K562 (cell line): ENCODE data around the gene ATP6V1A. TPM values are rescaled to one million over a fixed set of nuclear protein-coding genes. Genes with fewer than 3 reads are reported as not detected.

Source experiments
- GABPB1 ChIP-seq: sonication (generic); formaldehyde crosslinking; IDR thresholded peaks from 2 replicates; pipeline ENCODE4 v1.8.0; 2022; ENCODE audit warnings: mild to moderate bottlenecking, missing genetic modification reagents
- TGIF2 ChIP-seq: sonication (generic); formaldehyde crosslinking; IDR thresholded peaks from 2 replicates; pipeline ENCODE4 v1.8.1; 2022; ENCODE audit warnings: mild to moderate bottlenecking, missing genetic modification reagents, moderate library complexity
- TRIM24 ChIP-seq, 2 experiments: fragments of 450-650 bp; IDR thresholded peaks; 2 replicates each; pipeline ENCODE4 v1.6.1; 2016
- ZNF445 ChIP-seq: fragments of 250-450 bp; sonication (Bioruptor Pico); IDR thresholded peaks from 2 replicates; pipeline ENCODE4 v1.4.0; 2020; ENCODE audit warnings: low read depth, mild to moderate bottlenecking, moderate library complexity
- ZNF766 ChIP-seq: fragments of 200-800 bp; sonication (Bioruptor generic); conservative IDR thresholded peaks from 2 replicates; pipeline ENCODE4 v1.6.1; 2016; ENCODE audit warnings: missing genetic modification characterization, missing compliant biosample characterization
- polyA plus RNA-seq, 8 experiments: library from polyadenylated mRNA; depleted of rRNA in 4 of 8; stranded (reverse) in 5 of 8; unstranded in 3 of 8; fragments of >200 nt; fragmentation: Nextera tagmentation in 2 of 8; fragmentation: Illumina TruSeq in 1 of 8; extraction: Ambion mirVana in 2 of 8; extraction: Trizol in 1 of 8; gene quantifications; 2 replicates each; pipeline versions ENCODE4 v1.2.1 to v1.2.3, GENCODE V29; 2011 to 2014; ENCODE audit warnings: inconsistent platforms in 1 of 8, missing spikeins in 1 of 8
- total RNA-seq, 7 experiments: library from RNA; depleted of rRNA in 6 of 7; stranded (reverse); fragments of >200 nt in 6 of 7; fragmentation: Illumina TruSeq in 2 of 7; extraction: Trizol in 2 of 7; gene quantifications; 2 replicates each; pipeline versions ENCODE4 v1.2.1 to v1.2.3, GENCODE V29; 2011 to 2021; ENCODE audit warnings: low replicate concordance in 1 of 7
- TF ChIP-seq, protein P1 (sequence below): sonication (generic); formaldehyde crosslinking; IDR thresholded peaks from 2 replicates; pipeline ENCODE4 v1.8.0; 2023; ENCODE audit warnings: missing genetic modification reagents, mild to moderate bottlenecking, borderline replicate concordance
- TF ChIP-seq, protein P2 (sequence below): fragments of 200-600 bp; sonication (generic); IDR thresholded peaks from one replicate; pipeline ENCODE4 v1.6.1; 2012; ENCODE audit warnings: mild to moderate bottlenecking, low read depth, low read length, inconsistent platforms
- TF ChIP-seq, protein P3 (sequence below): fragments of 250-450 bp; sonication (Bioruptor Pico); IDR thresholded peaks from 2 replicates; pipeline ENCODE4 v1.5.0; 2020; ENCODE audit warnings: mild to moderate bottlenecking

ATP6V1A gene
- total and polyA plus RNA-seq, 9 of the 15 experiments (the other 6 are each of a cell fraction or from before 2014, with no cell fraction given) = 23.6 to 57.1 (median 39.9) TPM

DNA sequence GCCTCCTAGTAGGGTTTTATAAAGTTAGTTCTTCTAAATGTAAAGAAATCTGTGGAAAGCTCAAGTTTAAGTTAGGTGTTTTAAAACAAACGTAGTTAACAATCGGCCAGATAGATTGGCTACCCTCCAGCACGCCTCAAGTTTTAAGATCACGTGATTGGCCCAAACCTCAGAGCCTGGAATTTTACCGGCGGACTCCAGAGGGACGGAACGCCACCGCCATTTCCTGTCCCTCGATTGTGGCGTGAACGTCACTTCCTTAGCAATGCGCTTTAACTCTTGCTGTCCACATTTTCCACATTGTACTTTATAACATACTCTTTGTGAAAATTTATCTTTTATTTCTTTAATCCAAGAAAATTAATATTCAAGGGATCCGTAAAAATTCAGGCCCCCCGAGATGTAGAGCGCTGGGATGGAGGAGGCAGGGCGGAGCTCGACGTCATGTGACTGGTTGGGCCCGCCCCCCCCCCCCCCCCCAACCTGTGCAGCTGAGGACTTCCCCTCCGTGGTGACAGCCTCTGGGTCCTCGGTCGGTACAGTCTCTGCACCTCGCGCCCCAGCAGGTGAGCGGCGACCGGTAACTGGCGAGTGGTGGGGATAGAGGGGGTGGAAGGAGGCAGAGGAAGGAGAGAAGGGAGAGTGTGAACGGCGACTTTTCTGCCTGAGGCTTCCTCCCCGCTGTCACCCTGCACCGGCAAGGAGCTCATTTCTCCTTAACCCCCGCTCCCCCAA is at the start of gene ATP6V1A (continued):
- TF ChIP-seq ZNF445 (CRISPR knock-in tag) = no peak
- peak in 1 of 2 experiments; percentile 83; a peak in 2 of 4 replicates for TF ChIP-seq TRIM24 (IDR thresholded peaks at IDR 0.05)
- peak; percentile 79 for TF ChIP-seq GABPB1 (CRISPR knock-in tag)
- no peak for TF ChIP-seq TGIF2 (CRISPR knock-in tag)
- TF ChIP-seq, protein P1, sequence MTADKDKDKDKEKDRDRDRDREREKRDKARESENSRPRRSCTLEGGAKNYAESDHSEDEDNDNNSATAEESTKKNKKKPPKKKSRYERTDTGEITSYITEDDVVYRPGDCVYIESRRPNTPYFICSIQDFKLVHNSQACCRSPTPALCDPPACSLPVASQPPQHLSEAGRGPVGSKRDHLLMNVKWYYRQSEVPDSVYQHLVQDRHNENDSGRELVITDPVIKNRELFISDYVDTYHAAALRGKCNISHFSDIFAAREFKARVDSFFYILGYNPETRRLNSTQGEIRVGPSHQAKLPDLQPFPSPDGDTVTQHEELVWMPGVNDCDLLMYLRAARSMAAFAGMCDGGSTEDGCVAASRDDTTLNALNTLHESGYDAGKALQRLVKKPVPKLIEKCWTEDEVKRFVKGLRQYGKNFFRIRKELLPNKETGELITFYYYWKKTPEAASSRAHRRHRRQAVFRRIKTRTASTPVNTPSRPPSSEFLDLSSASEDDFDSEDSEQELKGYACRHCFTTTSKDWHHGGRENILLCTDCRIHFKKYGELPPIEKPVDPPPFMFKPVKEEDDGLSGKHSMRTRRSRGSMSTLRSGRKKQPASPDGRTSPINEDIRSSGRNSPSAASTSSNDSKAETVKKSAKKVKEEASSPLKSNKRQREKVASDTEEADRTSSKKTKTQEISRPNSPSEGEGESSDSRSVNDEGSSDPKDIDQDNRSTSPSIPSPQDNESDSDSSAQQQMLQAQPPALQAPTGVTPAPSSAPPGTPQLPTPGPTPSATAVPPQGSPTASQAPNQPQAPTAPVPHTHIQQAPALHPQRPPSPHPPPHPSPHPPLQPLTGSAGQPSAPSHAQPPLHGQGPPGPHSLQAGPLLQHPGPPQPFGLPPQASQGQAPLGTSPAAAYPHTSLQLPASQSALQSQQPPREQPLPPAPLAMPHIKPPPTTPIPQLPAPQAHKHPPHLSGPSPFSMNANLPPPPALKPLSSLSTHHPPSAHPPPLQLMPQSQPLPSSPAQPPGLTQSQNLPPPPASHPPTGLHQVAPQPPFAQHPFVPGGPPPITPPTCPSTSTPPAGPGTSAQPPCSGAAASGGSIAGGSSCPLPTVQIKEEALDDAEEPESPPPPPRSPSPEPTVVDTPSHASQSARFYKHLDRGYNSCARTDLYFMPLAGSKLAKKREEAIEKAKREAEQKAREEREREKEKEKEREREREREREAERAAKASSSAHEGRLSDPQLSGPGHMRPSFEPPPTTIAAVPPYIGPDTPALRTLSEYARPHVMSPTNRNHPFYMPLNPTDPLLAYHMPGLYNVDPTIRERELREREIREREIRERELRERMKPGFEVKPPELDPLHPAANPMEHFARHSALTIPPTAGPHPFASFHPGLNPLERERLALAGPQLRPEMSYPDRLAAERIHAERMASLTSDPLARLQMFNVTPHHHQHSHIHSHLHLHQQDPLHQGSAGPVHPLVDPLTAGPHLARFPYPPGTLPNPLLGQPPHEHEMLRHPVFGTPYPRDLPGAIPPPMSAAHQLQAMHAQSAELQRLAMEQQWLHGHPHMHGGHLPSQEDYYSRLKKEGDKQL = no peak
- TF ChIP-seq, protein P2, sequence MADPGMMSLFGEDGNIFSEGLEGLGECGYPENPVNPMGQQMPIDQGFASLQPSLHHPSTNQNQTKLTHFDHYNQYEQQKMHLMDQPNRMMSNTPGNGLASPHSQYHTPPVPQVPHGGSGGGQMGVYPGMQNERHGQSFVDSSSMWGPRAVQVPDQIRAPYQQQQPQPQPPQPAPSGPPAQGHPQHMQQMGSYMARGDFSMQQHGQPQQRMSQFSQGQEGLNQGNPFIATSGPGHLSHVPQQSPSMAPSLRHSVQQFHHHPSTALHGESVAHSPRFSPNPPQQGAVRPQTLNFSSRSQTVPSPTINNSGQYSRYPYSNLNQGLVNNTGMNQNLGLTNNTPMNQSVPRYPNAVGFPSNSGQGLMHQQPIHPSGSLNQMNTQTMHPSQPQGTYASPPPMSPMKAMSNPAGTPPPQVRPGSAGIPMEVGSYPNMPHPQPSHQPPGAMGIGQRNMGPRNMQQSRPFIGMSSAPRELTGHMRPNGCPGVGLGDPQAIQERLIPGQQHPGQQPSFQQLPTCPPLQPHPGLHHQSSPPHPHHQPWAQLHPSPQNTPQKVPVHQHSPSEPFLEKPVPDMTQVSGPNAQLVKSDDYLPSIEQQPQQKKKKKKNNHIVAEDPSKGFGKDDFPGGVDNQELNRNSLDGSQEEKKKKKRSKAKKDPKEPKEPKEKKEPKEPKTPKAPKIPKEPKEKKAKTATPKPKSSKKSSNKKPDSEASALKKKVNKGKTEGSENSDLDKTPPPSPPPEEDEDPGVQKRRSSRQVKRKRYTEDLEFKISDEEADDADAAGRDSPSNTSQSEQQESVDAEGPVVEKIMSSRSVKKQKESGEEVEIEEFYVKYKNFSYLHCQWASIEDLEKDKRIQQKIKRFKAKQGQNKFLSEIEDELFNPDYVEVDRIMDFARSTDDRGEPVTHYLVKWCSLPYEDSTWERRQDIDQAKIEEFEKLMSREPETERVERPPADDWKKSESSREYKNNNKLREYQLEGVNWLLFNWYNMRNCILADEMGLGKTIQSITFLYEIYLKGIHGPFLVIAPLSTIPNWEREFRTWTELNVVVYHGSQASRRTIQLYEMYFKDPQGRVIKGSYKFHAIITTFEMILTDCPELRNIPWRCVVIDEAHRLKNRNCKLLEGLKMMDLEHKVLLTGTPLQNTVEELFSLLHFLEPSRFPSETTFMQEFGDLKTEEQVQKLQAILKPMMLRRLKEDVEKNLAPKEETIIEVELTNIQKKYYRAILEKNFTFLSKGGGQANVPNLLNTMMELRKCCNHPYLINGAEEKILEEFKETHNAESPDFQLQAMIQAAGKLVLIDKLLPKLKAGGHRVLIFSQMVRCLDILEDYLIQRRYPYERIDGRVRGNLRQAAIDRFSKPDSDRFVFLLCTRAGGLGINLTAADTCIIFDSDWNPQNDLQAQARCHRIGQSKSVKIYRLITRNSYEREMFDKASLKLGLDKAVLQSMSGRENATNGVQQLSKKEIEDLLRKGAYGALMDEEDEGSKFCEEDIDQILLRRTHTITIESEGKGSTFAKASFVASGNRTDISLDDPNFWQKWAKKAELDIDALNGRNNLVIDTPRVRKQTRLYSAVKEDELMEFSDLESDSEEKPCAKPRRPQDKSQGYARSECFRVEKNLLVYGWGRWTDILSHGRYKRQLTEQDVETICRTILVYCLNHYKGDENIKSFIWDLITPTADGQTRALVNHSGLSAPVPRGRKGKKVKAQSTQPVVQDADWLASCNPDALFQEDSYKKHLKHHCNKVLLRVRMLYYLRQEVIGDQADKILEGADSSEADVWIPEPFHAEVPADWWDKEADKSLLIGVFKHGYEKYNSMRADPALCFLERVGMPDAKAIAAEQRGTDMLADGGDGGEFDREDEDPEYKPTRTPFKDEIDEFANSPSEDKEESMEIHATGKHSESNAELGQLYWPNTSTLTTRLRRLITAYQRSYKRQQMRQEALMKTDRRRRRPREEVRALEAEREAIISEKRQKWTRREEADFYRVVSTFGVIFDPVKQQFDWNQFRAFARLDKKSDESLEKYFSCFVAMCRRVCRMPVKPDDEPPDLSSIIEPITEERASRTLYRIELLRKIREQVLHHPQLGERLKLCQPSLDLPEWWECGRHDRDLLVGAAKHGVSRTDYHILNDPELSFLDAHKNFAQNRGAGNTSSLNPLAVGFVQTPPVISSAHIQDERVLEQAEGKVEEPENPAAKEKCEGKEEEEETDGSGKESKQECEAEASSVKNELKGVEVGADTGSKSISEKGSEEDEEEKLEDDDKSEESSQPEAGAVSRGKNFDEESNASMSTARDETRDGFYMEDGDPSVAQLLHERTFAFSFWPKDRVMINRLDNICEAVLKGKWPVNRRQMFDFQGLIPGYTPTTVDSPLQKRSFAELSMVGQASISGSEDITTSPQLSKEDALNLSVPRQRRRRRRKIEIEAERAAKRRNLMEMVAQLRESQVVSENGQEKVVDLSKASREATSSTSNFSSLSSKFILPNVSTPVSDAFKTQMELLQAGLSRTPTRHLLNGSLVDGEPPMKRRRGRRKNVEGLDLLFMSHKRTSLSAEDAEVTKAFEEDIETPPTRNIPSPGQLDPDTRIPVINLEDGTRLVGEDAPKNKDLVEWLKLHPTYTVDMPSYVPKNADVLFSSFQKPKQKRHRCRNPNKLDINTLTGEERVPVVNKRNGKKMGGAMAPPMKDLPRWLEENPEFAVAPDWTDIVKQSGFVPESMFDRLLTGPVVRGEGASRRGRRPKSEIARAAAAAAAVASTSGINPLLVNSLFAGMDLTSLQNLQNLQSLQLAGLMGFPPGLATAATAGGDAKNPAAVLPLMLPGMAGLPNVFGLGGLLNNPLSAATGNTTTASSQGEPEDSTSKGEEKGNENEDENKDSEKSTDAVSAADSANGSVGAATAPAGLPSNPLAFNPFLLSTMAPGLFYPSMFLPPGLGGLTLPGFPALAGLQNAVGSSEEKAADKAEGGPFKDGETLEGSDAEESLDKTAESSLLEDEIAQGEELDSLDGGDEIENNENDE = no peak
- TF ChIP-seq, protein P3, sequence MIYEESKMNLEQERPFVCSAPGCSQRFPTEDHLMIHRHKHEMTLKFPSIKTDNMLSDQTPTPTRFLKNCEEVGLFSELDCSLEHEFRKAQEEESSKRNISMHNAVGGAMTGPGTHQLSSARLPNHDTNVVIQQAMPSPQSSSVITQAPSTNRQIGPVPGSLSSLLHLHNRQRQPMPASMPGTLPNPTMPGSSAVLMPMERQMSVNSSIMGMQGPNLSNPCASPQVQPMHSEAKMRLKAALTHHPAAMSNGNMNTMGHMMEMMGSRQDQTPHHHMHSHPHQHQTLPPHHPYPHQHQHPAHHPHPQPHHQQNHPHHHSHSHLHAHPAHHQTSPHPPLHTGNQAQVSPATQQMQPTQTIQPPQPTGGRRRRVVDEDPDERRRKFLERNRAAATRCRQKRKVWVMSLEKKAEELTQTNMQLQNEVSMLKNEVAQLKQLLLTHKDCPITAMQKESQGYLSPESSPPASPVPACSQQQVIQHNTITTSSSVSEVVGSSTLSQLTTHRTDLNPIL (CRISPR knock-in tag) = no peak
- no peak for TF ChIP-seq ZNF766 (CRISPR knock-in tag)
